Smooth muscle cell (in vitro differentiated cells): ENCODE measurements around the gene ZNF579. TPM values are rescaled to one million over a fixed set of nuclear protein-coding genes. Genes with fewer than 3 reads are reported as not detected.

Source experiments
- DNase-seq: peaks from one replicate; lab custom pipeline; 2025; ENCODE audit not compliant: unreplicated experiment; lab: John Stamatoyannopoulos, UW
- H2AFZ ChIP-seq: fragments of 200-600 bp; sonication (generic); 2 replicates; pipeline ENCODE4 v1.6.0; 2016; ENCODE audit warnings: antibody characterized with exemption, low read depth, mild to moderate bottlenecking
- H3F3A ChIP-seq: fragments of 200-600 bp; sonication (generic); 2 replicates; pipeline ENCODE4 v1.6.0; 2017; ENCODE audit warnings: antibody characterized with exemption, low read depth
- H3K27ac ChIP-seq: fragments of 200-600 bp; sonication (generic); 2 replicates; pipeline ENCODE4 v1.5.1; 2016; ENCODE audit warnings: low read depth, mild to moderate bottlenecking
- H3K27me3 ChIP-seq: fragments of 200-600 bp; sonication (generic); 2 replicates; pipeline ENCODE4 v1.6.1; 2016; ENCODE audit warnings: low read depth, mild to moderate bottlenecking
- H3K36me3 ChIP-seq: fragments of 200-600 bp; sonication (generic); 2 replicates; pipeline ENCODE4 v1.5.1; 2016; ENCODE audit warnings: low read depth
- H3K4me1 ChIP-seq: fragments of 200-600 bp; sonication (generic); 2 replicates; pipeline ENCODE4 v1.5.1; 2016; ENCODE audit warnings: low read depth
- H3K4me2 ChIP-seq: fragments of 200-600 bp; sonication (generic); 2 replicates; pipeline ENCODE4 v1.6.0; 2016; ENCODE audit warnings: mild to moderate bottlenecking
- H3K4me3 ChIP-seq: fragments of 200-600 bp; sonication (generic); 2 replicates; pipeline ENCODE4 v1.5.1; 2016; ENCODE audit warnings: mild to moderate bottlenecking
- H3K79me2 ChIP-seq: fragments of 200-600 bp; sonication (generic); 2 replicates; pipeline ENCODE4 v1.6.0; 2016; ENCODE audit warnings: low read depth, mild to moderate bottlenecking
- H3K9ac ChIP-seq: fragments of 200-600 bp; sonication (generic); 2 replicates; pipeline ENCODE4 v1.6.0; 2016; ENCODE audit warnings: low read depth
- H3K9me3 ChIP-seq: fragments of 200-600 bp; sonication (generic); replicated peaks from 2 replicates; pipeline ENCODE4 v1.5.1; 2016; ENCODE audit warnings: low read depth
- H4K20me1 ChIP-seq: fragments of 200-600 bp; sonication (generic); 2 replicates; pipeline ENCODE4 v1.6.0; 2016; ENCODE audit warnings: low read depth
- CTCF ChIP-seq: fragments of 200-600 bp; sonication (generic); IDR thresholded peaks from 2 replicates; pipeline ENCODE4 v1.5.1; 2017; ENCODE audit warnings: borderline replicate concordance, mild to moderate bottlenecking, antibody characterized with exemption; ENCODE audit not compliant: insufficient read depth, poor library complexity, severe bottlenecking
- WGBS: methylation state at CpG from one replicate; pipeline ENCODE4 v1.1.7; 2016; ENCODE audit warnings: low lambda C conversion rate; 5-methylcytosine and 5-hydroxymethylcytosine counted together
- polyA plus RNA-seq: library from polyadenylated mRNA; unstranded; fragments of >200 nt; fragmentation: Nextera tagmentation; extraction: Ambion mirVana; gene quantifications from 2 replicates; pipeline ENCODE4 v1.2.1, GENCODE V29; 2016
- total RNA-seq: library from RNA; depleted of rRNA; stranded (reverse); fragments of >200 nt; gene quantifications from 2 replicates; pipeline ENCODE4 v1.2.3, GENCODE V29; 2014

Gene ZNF579
- total and polyA plus RNA-seq, 2 experiments from 2014 or later: 4.2 to 15.1 TPM

- no peak for DNase-seq
- Histone ChIP-seq H3K36me3 (no peaks in the 10 kb centered on the region), H3K27me3 (no peaks in the 10 kb centered on the region), H2AFZ (no peak overlapping the region), H3F3A (no peaks in the 10 kb centered on the region), H3K27ac (no peak overlapping the region), H3K9ac (no peak overlapping the region), H3K4me1 (peaks cover 29% of the 10 kb centered on the region), H3K4me3 (no peak overlapping the region), H4K20me1 (no peaks in the 10 kb centered on the region), H3K79me2 (no peaks in the 10 kb centered on the region), H3K4me2 (no peak overlapping the region), H3K9me3 (no peaks in the 10 kb centered on the region)
- WGBS: 92% methylated on average over 9 of the region's 11 CpGs
- TF ChIP-seq CTCF: no peak
Observed at GRCh38 chr19:55546011-55546410, 34.6 kb downstream of the ZNF579 start.

GRCh38 chr19:55545443-55545842, 35.2 kb downstream of the ZNF579 start, which contains the start of gene SBK3:
Gene SBK3, minus strand, starts transcription at chr19:55545543. Its CDS starts 0 bp downstream, at chr19:55545543.
- H3K27me3 ChIP-seq: no peaks in the 10 kb centered on the region
- H3K9me3 ChIP-seq: no peaks in the 10 kb centered on the region
- 97% methylated on average over 9 of the region's 10 CpGs for WGBS
- no peak within 1 kb of the TSS for H3K9ac ChIP-seq
- no peaks in the 10 kb centered on the region for H4K20me1 ChIP-seq
- H3K79me2 ChIP-seq: no peaks in the 10 kb centered on the region
- H3F3A ChIP-seq: no peaks in the 10 kb centered on the region
- H3K36me3 ChIP-seq: no peaks in the 10 kb centered on the region
- no peak within 1 kb of the TSS for H3K4me2 ChIP-seq
- no peak for DNase-seq
- peaks cover 24% of the 10 kb centered on the region for H3K4me1 ChIP-seq
- no peak within 1 kb of the TSS for H2AFZ ChIP-seq
- TF ChIP-seq CTCF: no peak
- no peak within 1 kb of the TSS for H3K27ac ChIP-seq
- no peak within 1 kb of the TSS for H3K4me3 ChIP-seq

- no peaks in the 10 kb centered on the region for H3K79me2 ChIP-seq
- TF ChIP-seq CTCF: no peak
- no peak overlapping the region for H3K27ac ChIP-seq
- H3K9ac ChIP-seq: no peak overlapping the region
- no peak for DNase-seq
- H3K4me2 ChIP-seq: no peak overlapping the region
- H4K20me1 ChIP-seq: no peaks in the 10 kb centered on the region
- no peaks in the 10 kb centered on the region for H3K36me3 ChIP-seq
- WGBS: 81% methylated on average over 14 of the region's 23 CpGs
- no peak overlapping the region for H2AFZ ChIP-seq
- no peaks in the 10 kb centered on the region for H3F3A ChIP-seq
- H3K4me3 ChIP-seq: no peak overlapping the region
- peaks cover 19% of the 10 kb centered on the region for H3K4me1 ChIP-seq
- H3K9me3 ChIP-seq: no peaks in the 10 kb centered on the region
- no peaks in the 10 kb centered on the region for H3K27me3 ChIP-seq
Observed at GRCh38 chr19:55544776-55545439, 35.7 kb downstream of the ZNF579 start.

- WGBS: 87% methylated on average over 14 of the region's 15 CpGs
- H3K79me2 ChIP-seq: no peaks in the 10 kb centered on the region
- no peak overlapping the region for H3K4me2 ChIP-seq
- no peak for TF ChIP-seq CTCF
- H4K20me1 ChIP-seq: no peaks in the 10 kb centered on the region
- no peaks in the 10 kb centered on the region for H3F3A ChIP-seq
- no peaks in the 10 kb centered on the region for H3K9me3 ChIP-seq
- no peak overlapping the region for H3K9ac ChIP-seq
- no peaks in the 10 kb centered on the region for H3K27me3 ChIP-seq
- H3K27ac ChIP-seq: no peak overlapping the region
- H3K36me3 ChIP-seq: no peaks in the 10 kb centered on the region
- peaks cover 10% of the 10 kb centered on the region for H3K4me1 ChIP-seq
- H2AFZ ChIP-seq: no peak overlapping the region
- DNase-seq: no peak
- no peak overlapping the region for H3K4me3 ChIP-seq
Observed at GRCh38 chr19:55544014-55544413, 36.6 kb downstream of the ZNF579 start.
